Measurements from ENCODE around the gene NR1D1. TPM values are rescaled to one million over a fixed set of nuclear protein-coding genes. Genes with fewer than 3 reads are reported as not detected.

The NR1D1 gene
- total RNA-seq, 2 experiments from 2014 or later: 5.0 to 5.8 TPM

- Mint-ChIP-seq H3K36me3 (no peaks in the 10 kb centered on the region), H3K27me3 (no peaks in the 10 kb centered on the region), H3K4me3 (no peak overlapping the region), H3K9me3 (no peaks in the 10 kb centered on the region), H3K4me1 (peaks cover 27% of the 10 kb centered on the region), H3K27ac (no peak overlapping the region)
- ATAC-seq (ENCODE audit: low read depth) (no peak), DNase-seq (no peak)
- POLR2A ChIA-PET: no interaction called here
Measured at GRCh38 chr17:40074175-40074512, 26.2 kb downstream of the NR1D1 start.

- Mint-ChIP-seq H3K9me3 (no peaks in the 10 kb centered on the region), H3K4me1 (peaks cover 32% of the 10 kb centered on the region), H3K27me3 (no peaks in the 10 kb centered on the region), H3K4me3 (no peak overlapping the region), H3K36me3 (no peaks in the 10 kb centered on the region), H3K27ac (no peak overlapping the region)
- no peak for DNase-seq
- no peak for ATAC-seq (ENCODE audit: low read depth)
- POLR2A ChIA-PET: no interaction called here
Measured at GRCh38 chr17:40073454-40074174, 26.8 kb downstream of the NR1D1 start.

- Mint-ChIP-seq H3K4me1 (peaks cover 39% of the 10 kb centered on the region), H3K27ac (no peak overlapping the region), H3K36me3 (no peaks in the 10 kb centered on the region), H3K9me3 (no peaks in the 10 kb centered on the region), H3K4me3 (no peak overlapping the region), H3K27me3 (no peaks in the 10 kb centered on the region)
- ATAC-seq (ENCODE audit: low read depth) (no peak), DNase-seq (no peak)
- POLR2A ChIA-PET: no interaction called here
Measured at GRCh38 chr17:40072735-40073346, 27.5 kb downstream of the NR1D1 start.

DNA sequence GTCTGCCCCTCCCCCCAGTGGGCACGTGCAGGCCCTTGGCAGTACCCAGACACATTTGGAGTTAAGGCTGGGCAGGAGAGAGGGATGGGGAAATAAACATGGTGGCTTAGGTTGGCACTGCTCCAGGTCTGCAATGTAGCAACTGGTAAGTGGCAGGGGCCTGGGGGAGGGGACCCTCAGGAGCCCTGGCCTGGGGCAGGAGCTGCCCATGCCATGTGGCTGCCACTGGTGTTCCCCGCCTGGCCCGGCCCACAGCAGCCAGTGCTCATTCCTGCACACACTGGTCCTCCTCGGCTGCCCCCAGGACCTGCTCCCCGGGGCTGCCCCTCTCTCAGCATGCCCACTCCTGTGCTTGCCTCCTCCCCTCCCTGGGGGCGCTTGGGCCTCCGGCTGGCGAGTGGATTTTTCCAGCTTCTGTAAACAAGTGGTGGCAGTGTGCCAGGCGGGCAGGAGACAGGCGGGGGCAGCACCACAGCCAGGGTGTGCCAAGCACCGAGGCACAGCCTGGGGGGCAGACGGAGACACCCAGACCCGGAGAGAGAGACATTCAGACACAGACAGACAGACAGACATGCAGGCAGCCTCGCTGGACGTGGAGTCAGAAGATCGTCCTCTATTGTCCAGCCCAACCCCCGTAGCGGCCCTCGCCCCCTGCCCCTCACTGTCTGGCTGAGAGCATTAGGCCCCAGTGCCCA is 28.2 kb downstream of the NR1D1 start:
- peaks cover 43% of the 10 kb centered on the region for H3K4me1 Mint-ChIP-seq
- POLR2A ChIA-PET: no interaction called here

GRCh38 chr17:40071313-40072039 is 28.9 kb downstream of the NR1D1 start:
- POLR2A ChIA-PET: no interaction called here
- H3K27me3 Mint-ChIP-seq: no peaks in the 10 kb centered on the region
- H3K4me3 Mint-ChIP-seq: no peak overlapping the region
- H3K27ac Mint-ChIP-seq: no peak overlapping the region
- H3K4me1 Mint-ChIP-seq: peaks cover 44% of the 10 kb centered on the region
- H3K36me3 Mint-ChIP-seq: no peaks in the 10 kb centered on the region
- H3K9me3 Mint-ChIP-seq: no peaks in the 10 kb centered on the region
- ATAC-seq (ENCODE audit: low read depth) (no peak), DNase-seq (no peak)

More for the DNA sequence above, 28.2 kb downstream of the NR1D1 start:
- Mint-ChIP-seq H3K4me3 (no peak overlapping the region), H3K9me3 (no peaks in the 10 kb centered on the region), H3K36me3 (no peaks in the 10 kb centered on the region), H3K27me3 (no peaks in the 10 kb centered on the region), H3K27ac (no peak overlapping the region)
- DNase-seq (no peak), ATAC-seq (ENCODE audit: low read depth) (no peak)

GRCh38 chr17:40070709-40071312 is 29.6 kb downstream of the NR1D1 start:
- Mint-ChIP-seq H3K4me3 (no peak overlapping the region), H3K27me3 (no peaks in the 10 kb centered on the region), H3K36me3 (no peaks in the 10 kb centered on the region), H3K27ac (no peak overlapping the region), H3K9me3 (no peaks in the 10 kb centered on the region), H3K4me1 (peaks cover 43% of the 10 kb centered on the region)
- no peak for ATAC-seq (ENCODE audit: low read depth)
- POLR2A ChIA-PET: no interaction called here
- DNase-seq: no peak

DNA sequence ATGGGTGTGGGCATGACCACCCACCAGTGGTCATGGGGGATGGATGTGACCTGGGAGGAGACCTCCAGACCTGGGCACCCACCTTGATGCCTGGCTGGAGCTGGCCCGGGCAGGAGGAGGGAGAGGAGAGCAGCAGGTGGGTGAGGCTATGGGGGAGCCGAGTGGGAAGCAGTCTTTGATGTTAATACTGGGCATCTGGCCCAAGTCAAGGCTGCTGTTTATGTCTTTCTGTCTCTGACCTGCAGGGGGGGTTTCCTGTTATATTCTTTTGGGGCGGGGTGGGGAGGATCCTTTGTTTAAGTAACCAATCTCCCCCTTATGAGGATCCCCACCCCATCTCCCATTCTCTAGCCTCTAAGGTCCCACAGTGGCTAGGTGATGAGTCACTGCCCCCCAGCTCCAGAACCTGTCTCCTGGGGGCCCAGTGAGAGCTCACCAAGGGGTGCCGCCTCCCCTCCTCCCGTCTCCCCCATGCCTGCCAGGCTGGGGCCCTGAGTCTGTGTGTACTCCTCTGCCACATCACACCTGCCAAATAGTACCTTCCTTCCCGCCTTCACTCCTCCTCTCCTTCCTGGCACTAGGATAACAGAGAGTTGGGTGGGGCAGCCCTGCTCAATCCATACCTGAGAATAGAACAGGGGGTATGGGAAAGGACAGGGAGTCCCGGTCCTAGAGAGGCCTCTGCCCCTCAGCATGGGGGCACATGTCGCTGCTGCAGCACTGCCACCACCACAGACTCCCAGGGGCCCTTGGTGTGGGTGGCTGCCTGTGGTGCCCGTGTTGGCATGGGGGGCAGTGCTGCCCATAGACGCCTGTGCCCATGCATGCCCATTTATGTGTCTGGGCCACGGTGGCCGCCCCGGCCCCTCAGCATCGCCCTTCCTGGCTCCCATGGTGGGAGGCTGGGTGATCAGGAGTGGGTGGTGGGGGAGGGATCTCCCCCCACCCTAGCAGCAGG is 30.4 kb downstream of the NR1D1 start:
- Mint-ChIP-seq H3K4me1 (peaks cover 41% of the 10 kb centered on the region), H3K27ac (peak overlapping the region; percentile 88), H3K36me3 (no peaks in the 10 kb centered on the region), H3K9me3 (no peaks in the 10 kb centered on the region), H3K4me3 (peak overlapping the region; percentile 85), H3K27me3 (no peaks in the 10 kb centered on the region)
- ATAC-seq (ENCODE audit: low read depth) (peak; percentile 28), DNase-seq (no peak)
- POLR2A ChIA-PET: interaction anchor here (0.5 to 2.5 kb wide), 5 partner anchors 16 to 348 kb away, joined by 3 to 12 read pairs (median 3); partner anchors contain the start of genes MED24, NR1D1 and TOP2A

DNA sequence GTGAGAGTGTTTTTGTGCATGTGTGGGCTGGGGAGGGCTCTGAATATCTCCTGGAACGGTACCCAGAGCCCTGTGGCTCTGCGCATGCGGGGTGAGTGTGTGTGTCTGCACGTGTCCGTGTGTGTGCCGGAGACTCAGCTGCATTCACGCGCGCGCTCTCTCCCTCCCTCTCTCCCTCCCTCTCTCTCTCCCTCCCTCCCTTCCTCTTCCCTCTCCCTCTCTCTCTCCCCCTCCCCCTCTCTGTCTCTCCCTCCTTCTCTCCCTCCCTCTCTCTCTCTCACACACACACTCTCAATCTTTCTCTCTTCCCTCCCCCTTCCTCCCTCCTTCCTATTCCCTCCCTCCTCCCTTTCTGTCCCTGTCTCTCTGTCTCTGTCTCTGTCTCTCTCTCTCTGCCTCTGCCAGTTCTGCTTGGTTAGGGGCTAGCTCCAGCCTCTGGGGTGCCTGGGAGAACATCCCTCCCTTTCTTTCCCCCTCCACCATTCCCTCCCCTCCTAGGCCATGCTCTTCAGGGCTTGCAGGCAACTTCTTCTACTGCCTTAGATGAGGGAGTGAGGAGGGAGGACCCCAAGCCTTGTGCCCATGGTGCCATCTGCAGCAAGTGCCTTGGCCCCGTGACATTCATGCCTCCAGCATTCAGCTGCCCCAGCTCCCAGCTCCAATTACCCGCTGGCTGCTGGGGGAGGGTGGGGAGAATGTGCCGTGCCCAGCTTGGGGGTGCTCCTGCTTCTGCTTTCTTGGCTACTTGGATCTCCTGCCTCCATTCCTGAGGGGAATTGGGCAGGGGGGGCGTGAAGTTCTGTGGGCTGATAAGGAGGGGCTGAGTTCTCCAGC is 31.3 kb downstream of the NR1D1 start:
- Mint-ChIP-seq H3K27ac (peak overlapping the region; percentile 88), H3K27me3 (peaks cover 5% of the 10 kb centered on the region), H3K4me3 (peak overlapping the region; percentile 85), H3K36me3 (no peaks in the 10 kb centered on the region), H3K9me3 (no peaks in the 10 kb centered on the region), H3K4me1 (peaks cover 42% of the 10 kb centered on the region)
- ATAC-seq (ENCODE audit: low read depth): peak; percentile 77
- POLR2A ChIA-PET: interaction anchor here (0.5 to 2.5 kb wide), 5 partner anchors 15 to 349 kb away, joined by 3 to 12 read pairs (median 3); partner anchors contain the start of genes MED24, NR1D1 and TOP2A
- DNase-seq: peak; percentile 78

- peak overlapping the region; percentile 88 for H3K27ac Mint-ChIP-seq
- no peaks in the 10 kb centered on the region for H3K9me3 Mint-ChIP-seq
- POLR2A ChIA-PET: interaction anchor here (1.6 to 2.5 kb wide), 2 partner anchors 14 to 31 kb away, joined by 4 to 12 read pairs; partner anchors contain the start of genes MED24 and NR1D1
- peaks cover 10% of the 10 kb centered on the region for H3K27me3 Mint-ChIP-seq
- peak overlapping the region; percentile 85 for H3K4me3 Mint-ChIP-seq
- peaks cover 46% of the 10 kb centered on the region for H3K4me1 Mint-ChIP-seq
- ATAC-seq (ENCODE audit: low read depth) (peak; percentile 24), DNase-seq (no peak)
- H3K36me3 Mint-ChIP-seq: no peaks in the 10 kb centered on the region
Measured at GRCh38 chr17:40068584-40068916, 31.8 kb downstream of the NR1D1 start.

DNA sequence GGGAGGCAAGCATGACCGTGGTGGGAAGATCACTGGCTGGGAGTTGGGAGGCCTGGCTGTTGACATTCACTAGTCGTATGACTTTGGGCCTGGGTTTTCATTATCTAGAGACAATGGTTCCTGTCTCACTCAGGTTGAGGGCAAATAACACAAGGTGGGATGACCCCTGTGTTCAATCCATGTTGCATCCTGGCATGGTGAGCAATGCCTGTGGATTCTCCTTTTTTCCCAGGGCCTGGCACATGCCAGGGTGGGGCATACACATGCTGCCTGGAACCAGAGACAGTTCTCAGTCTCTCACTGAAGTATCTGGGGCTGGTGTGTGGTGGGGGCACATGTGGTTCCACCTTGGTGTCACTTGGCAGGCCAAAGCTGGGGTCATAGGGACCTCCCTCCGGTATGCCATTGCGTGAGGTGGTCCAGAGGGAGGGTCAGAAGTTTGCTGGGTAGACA is 32.2 kb downstream of the NR1D1 start:
- no peak for DNase-seq
- H3K27me3 Mint-ChIP-seq: peaks cover 12% of the 10 kb centered on the region
- peaks cover 48% of the 10 kb centered on the region for H3K4me1 Mint-ChIP-seq
- no peak for ATAC-seq (ENCODE audit: low read depth)
- POLR2A ChIA-PET: interaction anchor here (1.6 to 2.5 kb wide), 2 partner anchors 14 to 31 kb away, joined by 4 to 12 read pairs; partner anchors contain the start of genes MED24 and NR1D1
- peak overlapping the region; percentile 88 for H3K27ac Mint-ChIP-seq
- H3K4me3 Mint-ChIP-seq: peak overlapping the region; percentile 85
- no peaks in the 10 kb centered on the region for H3K36me3 Mint-ChIP-seq
- no peaks in the 10 kb centered on the region for H3K9me3 Mint-ChIP-seq

DNA sequence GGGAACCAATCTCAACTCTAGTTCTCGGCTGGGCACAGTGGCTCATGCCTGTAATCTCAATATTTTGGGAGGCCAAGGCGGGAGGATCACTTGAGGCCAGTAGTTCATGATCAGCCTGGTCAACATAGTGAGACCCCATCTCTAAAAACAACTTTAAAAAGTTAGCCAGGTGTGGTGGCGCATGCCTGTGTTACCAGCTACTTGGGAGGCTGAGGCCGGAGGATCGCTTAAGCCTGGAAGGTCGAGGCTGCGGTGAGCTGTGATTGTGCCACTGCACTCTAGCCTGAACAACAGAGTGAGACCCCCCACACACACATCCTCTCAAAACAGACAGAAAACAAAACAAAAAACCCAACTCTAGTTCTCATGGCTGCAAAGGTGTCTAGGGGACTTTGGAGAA is 32.7 kb downstream of the NR1D1 start:
- H3K36me3 Mint-ChIP-seq: no peaks in the 10 kb centered on the region
- peak overlapping the region; percentile 88 for H3K27ac Mint-ChIP-seq

More for the DNA sequence above, 32.7 kb downstream of the NR1D1 start:
- POLR2A ChIA-PET: interaction anchor here (2.5 kb wide), 1 partner anchor 32 kb away, joined by 12 read pairs; the partner anchor contains the start of gene NR1D1
- peak overlapping the region; percentile 30 for H3K4me3 Mint-ChIP-seq
- ATAC-seq (ENCODE audit: low read depth): no peak
- DNase-seq: no peak
- no peaks in the 10 kb centered on the region for H3K9me3 Mint-ChIP-seq
- H3K4me1 Mint-ChIP-seq: peaks cover 48% of the 10 kb centered on the region
- H3K27me3 Mint-ChIP-seq: peaks cover 12% of the 10 kb centered on the region
